Stimulated activated CD4-positive, alpha-beta T cell treated with anti-CD3 and anti-CD28 coated beads, Interleukin-4, amount 100 ng/mL, for 24 hours (primary cell): ENCODE measurements around the gene ANP32A.
A peak's percentile ranks its signal among the peaks of the same experiment; 100 is the strongest.

Experiments used
- DNase-seq: peaks from one replicate; pipeline ENCODE4 v3.0.0-alpha.2; 2020

Gene ANP32A

DNA sequence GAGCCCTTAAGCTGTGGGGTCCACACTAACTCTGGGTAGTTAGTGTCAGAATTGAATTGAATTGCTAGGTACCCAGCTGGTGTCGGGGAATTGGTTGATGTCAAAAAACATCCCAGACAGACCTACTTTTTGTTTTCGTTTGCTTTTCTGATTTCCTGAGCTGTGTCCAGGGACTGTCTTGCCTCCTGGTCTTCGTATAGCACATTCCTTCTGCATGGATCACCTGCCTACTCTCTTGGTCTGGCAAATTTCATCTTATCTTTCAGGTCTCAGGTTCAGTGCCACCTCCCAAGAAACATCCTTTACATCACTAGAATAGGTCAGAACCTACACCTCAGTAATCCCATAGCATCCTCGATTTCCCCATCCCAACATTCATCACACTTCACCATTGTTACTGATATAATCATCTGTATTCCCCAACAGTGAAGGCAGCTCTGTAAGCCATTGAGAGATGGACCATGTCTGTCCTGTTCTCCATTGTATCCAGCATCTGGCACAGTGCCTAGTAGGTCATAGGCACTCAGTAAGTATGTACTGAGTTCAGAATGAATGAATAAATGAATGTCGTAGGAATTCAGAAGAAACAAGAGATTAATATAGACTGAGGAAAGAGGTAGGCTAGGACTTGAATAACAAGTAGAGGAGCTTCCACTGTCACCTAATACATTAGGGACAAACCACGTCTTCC is 81.2 kb downstream of the ANP32A start:
- DNase-seq = no peak

DNA sequence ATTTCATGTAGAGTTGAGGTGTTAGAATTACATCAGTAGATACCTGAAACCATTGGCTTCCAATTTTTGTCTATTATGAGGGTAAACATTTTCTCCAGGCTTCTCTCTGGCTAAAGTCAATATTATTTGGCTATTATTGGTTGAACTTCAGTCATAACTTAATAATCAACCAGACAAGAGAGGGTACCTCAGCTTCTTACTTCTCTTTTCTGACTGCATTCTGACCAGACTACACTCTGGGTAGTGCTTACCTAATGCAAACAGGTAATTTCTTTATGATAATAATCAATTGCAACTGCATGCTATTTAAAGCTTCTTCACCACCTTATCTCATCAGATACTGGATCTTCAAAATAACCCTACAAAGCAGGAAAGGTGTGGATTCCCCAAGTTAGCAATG is 85.1 kb downstream of the ANP32A start:
- DNase-seq = no peak

DNA sequence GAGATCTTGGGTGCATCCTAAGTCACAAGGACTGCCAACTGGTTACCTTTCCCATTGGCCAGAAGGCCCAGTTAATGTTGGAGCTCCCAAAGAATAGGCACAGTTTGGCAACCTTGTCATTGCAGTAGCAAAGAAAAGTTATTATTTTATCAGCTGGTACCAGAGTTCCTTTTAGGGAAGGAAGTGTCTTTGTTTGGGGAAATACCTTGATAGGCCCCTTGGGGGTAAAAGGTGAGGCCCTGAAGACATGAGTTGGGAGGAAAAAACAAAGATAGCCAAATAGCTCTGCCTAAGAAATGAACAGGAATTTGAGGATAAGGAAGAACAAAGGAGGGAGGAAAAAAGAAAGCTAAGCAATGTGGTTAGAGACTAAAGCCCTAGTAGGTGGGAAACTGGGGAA is 85.8 kb downstream of the ANP32A start:
- no peak for DNase-seq

DNA sequence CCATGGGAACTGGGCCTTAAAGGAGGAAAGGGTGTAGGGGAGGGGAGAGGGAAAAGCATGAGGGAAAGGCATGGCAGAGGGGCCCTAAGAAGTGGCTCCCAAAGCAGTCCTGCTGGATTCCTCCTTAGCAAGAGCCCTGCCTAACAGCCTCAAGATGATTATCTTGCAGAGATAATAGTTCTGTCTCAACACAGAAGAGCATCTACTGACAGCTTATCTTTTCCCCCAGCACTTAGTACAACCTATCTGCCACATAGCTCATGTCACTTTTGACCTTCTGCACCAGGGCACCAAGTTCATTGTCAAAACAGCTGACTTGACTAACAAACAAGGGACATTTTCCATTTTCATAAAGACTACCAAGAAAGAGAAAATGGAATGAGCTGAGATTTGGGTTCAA is 86.3 kb downstream of the ANP32A start:
- no peak for DNase-seq

DNA sequence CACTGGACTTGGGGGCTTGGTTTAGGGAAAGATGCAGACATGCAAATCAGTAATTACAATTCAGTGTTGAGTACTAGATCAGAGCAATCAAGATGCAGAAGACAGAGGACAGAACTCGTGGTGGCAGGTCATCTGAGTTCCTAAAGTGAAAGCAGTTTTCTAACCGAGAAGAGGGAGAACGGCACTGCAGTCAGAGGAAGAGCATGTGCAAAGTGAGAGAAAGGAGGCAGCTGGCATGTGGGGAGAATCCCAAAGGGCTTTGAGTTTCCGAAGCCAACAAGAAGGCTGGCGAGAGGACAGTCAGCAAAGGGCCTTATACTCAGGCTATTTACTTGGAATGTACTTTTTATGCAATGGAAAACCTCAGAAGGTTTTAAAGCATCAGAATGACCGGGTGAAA is 87.0 kb downstream of the ANP32A start:
- no peak for DNase-seq

DNA sequence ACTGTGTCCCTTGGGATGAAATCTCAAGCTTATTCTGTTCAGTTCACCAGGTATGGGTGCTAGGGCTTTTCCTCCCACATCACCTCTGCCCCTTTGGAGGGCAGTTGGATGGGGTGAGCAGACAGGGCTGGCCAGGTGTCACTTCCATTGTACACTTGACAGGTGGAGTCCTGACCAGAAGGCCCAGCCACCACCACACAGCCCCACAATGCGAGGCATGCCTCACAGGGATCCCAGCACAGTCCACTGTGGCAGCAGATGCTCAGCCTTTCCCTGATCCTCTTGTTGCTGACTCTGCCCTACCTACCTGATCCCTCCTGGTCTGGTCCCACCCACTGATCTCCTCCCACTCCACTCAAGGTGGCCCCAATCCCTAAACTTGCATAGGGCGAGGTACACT is 88.2 kb downstream of the ANP32A start:
- no peak for DNase-seq

DNA sequence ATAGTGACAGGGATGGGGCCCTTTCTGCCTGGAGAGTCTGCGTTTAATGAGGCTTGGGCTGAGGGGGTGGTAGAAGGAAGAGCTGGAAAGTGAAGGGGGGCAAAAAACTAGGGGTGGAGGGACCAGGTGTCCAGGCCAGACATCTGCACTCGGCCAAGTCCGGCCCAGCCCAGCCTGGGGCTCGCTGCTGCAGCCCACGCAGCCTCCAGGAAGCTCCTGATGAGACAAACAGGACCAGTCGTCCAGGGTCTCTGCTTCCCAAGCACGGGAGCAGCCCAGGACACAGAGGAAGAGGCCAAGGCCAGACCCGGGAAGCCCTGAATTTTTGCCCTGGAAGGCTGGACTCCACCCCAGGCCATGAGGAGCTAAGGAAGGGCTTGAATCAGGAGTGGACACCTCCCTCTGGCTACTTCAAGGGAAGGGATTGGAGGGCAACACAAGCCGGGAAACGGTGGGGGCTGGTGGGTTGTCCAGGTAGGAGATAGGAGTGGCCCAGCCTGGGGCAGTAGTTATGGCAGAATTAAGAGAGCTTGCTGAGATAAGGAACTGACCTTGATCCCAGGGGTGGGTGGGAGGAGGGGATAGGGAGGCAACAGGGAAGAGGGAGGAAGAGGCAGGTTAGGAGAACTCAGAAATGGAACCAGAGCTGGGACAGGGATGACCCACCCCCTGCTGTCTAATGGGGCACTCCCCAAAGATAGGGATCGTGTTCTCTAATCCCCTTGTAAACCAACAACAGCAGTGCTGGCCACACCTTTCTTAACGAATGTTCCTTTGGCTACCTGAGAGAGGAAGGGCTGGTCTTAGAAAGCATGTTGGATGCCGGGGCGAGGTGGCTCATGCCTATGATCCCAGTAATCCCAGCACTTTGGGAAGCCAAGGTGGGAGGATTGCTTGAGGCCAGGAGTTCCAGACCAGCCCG is 89.5 kb downstream of the ANP32A start:
- DNase-seq = no peak

DNA sequence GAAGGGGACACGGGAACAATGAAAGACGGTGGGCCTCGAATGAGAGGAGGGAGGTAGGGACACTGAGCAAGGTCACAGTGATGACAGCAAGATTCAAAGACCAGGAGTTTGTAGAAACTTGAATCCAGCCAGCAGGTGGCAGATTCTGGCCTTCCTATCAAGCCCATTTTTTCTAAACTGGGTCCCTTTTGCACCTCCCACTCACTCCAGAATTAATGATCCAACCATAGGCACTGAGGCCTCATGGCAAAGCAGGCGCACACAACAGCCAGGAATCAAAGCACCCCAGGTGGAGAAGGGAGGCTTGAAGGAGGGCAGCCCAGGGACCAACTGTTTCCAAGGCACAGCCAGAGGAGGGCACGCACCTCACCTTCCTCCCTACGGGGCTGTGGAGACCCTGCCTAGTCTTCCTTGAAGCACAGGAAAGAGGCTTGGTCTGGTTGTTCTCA is 90.2 kb downstream of the ANP32A start:
- DNase-seq = peak; percentile 18

DNA sequence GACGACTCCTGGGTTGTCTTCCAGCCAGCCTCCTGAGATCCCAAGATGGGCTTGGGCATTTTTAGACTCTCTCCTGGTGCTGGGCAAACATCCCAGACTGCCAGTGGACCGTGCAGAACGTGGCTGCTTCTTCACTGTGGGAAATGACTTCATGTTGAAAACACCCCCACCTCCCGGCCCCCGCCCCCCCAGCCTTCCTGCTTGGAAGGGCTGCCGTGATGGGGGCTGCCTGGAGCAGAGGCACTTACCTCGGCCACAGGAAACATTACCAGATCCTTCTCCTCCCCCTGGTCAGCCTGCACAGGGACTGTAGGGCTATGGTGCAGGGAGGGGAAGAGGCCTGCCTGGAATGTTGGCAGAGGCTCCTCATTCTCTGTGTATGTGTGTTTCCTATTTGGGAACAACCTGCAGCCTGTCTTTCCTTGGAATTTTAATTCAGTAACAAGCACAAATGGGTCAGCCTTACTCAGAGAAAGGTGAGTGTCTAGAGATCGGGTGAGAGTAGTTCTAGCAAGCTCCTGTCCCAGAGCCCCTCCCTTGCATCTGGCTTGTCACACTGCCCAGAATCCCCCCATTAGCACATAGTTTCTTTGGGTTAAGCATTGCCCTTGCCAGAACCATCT is 90.8 kb downstream of the ANP32A start:
- DNase-seq = no peak
